ENCODE data around the gene RIN3. TPM values are rescaled to one million over a fixed set of nuclear protein-coding genes. Genes with fewer than 3 reads are reported as not detected.

Gene RIN3
- total RNA-seq, 2 donors from 2014 or later: 8.8 to 41.6 TPM

- H3K4me3 ChIP-seq: no peak overlapping the region
- H3K4me1 ChIP-seq (replicated peaks): no peaks in the 10 kb centered on the region
- H3K27me3 ChIP-seq (replicated peaks; ENCODE audit: insufficient read depth): no peaks in the 10 kb centered on the region
- TF ChIP-seq POLR2A (IDR thresholded peaks at IDR 0.05) (no peak), CTCF (IDR thresholded peaks at IDR 0.05) (no peak), POLR2AphosphoS5 (IDR thresholded peaks at IDR 0.05) (no peak)
- H3K27ac ChIP-seq: no peak overlapping the region
- no peaks in the 10 kb centered on the region for H3K9me3 ChIP-seq
- no peaks in the 10 kb centered on the region for H3K36me3 ChIP-seq
- intact Hi-C loops (cut with DNase I): no loop called here
- 94% methylated on average over 2 of the region's 2 CpGs for WGBS
- no peak for DNase-seq (ENCODE audit: low spot score)
Observed at GRCh38 chr14:92630367-92630766, 116.8 kb downstream of the RIN3 start.

DNA sequence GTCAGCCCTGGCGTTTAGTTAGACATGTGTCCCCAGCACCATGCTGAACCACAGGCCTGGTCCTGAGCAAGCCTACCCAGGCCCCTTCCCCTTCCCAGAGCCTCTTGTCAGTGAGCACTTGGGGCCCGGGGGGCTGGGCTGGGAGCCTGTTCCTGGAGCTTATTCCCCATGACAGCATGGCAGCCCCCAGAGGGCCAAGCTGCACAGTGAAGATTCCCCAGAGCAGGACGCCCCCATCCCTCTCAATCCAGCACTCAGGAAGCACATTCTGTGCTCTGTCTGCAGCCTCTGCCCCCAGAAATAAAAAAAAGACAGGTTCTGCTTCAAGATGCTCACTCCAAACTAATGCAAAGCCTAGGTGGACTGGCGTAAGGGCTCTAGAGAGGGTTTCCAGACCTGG, 117.5 kb downstream of the RIN3 start:
- intact Hi-C loops (cut with DNase I): no loop called here
- DNase-seq (ENCODE audit: low spot score): no peak

DNA sequence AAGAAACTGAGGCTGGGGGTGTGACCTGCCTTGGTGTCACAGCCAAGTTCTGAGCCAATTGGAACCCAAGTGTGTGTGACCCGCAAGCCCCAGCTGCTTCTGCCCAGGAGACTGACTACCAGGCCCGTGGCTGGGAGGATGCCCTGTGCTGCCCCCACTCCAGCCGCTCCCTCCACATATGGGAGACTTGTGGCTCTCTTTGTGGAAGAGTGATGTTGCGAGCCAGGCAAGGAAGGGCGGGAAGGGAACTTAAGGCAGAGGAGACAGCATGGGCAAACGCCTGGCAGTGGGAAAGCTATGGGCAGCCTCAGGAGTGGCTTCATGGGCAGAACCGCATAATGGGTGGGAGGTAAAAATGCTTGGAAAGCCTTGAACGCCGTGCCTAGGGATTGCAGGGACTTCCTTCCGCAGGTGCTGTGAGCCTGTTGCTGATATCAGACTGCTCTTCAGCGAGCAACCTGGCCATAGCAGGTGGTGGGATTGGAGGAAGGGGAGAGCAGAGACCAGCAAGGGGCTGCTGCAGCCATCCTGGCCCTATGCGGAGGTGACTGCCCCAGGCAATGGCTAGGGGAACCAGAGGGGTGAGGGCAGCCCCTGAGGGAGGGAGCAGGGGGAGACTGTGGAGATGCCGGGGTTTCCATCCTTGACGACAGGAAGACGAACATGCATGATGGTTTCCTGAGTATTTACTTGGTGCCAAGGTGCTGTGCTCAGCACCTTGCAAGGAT, 119.1 kb downstream of the RIN3 start:
- H3K4me1 ChIP-seq (replicated peaks): no peaks in the 10 kb centered on the region
- no peak overlapping the region for H3K27ac ChIP-seq
- H3K9me3 ChIP-seq: no peaks in the 10 kb centered on the region
- no peak for DNase-seq (ENCODE audit: low spot score)
- intact Hi-C loops (cut with DNase I): no loop called here
- TF ChIP-seq POLR2AphosphoS5 (IDR thresholded peaks at IDR 0.05) (no peak), CTCF (IDR thresholded peaks at IDR 0.05) (no peak), POLR2A (IDR thresholded peaks at IDR 0.05) (no peak)
- no peaks in the 10 kb centered on the region for H3K36me3 ChIP-seq
- no peaks in the 10 kb centered on the region for H3K27me3 ChIP-seq (replicated peaks; ENCODE audit: insufficient read depth)
- no peak overlapping the region for H3K4me3 ChIP-seq
- WGBS: 87% methylated on average over 15 of the region's 15 CpGs

More for the DNA sequence above, 117.5 kb downstream of the RIN3 start:
- Histone ChIP-seq H3K27me3 (replicated peaks; ENCODE audit: insufficient read depth) (no peaks in the 10 kb centered on the region), H3K4me3 (no peak overlapping the region), H3K36me3 (no peaks in the 10 kb centered on the region), H3K27ac (no peak overlapping the region), H3K9me3 (no peaks in the 10 kb centered on the region), H3K4me1 (replicated peaks) (no peaks in the 10 kb centered on the region)
- TF ChIP-seq POLR2AphosphoS5 (IDR thresholded peaks at IDR 0.05) (no peak), CTCF (IDR thresholded peaks at IDR 0.05) (no peak), POLR2A (IDR thresholded peaks at IDR 0.05) (no peak)
- 86% methylated on average over 3 of the region's 4 CpGs for WGBS

- 65% methylated on average over 5 of the region's 5 CpGs for WGBS
- H3K9me3 ChIP-seq: no peaks in the 10 kb centered on the region
- intact Hi-C loops (cut with DNase I): no loop called here
Observed at GRCh38 chr14:92633274-92633616, 119.7 kb downstream of the RIN3 start.

More at GRCh38 chr14:92633274-92633616, 119.7 kb downstream of the RIN3 start:
- no peaks in the 10 kb centered on the region for H3K4me1 ChIP-seq (replicated peaks)
- no peak overlapping the region for H3K4me3 ChIP-seq
- no peak for DNase-seq (ENCODE audit: low spot score)
- no peak overlapping the region for H3K27ac ChIP-seq
- H3K27me3 ChIP-seq (replicated peaks; ENCODE audit: insufficient read depth): no peaks in the 10 kb centered on the region
- TF ChIP-seq POLR2A (IDR thresholded peaks at IDR 0.05) (no peak), POLR2AphosphoS5 (IDR thresholded peaks at IDR 0.05) (no peak), CTCF (IDR thresholded peaks at IDR 0.05) (no peak)
- H3K36me3 ChIP-seq: no peaks in the 10 kb centered on the region

Measured in prostate gland (tissue), 2 donors.